ENCODE data around the gene PISD. TPM values are rescaled to one million over a fixed set of nuclear protein-coding genes. Genes with fewer than 3 reads are reported as not detected.
"Not testable (repeated sequence)": the region's sequence is repeated elsewhere in the genome, so short reads cannot be mapped to it uniquely, and the experiment has no call there.

The PISD gene
- total RNA-seq, 2 experiments from 2014 or later = 45.6 to 45.7 TPM

GRCh38 chr22:31680861-31681341 is 18.9 kb upstream of the PISD start:
- intact Hi-C loops (cut with micrococcal nuclease) = no loop called here
- Mint-ChIP-seq H3K27me3 (ENCODE audit: low read depth) (no peaks in the 10 kb centered on the region), H3K9me3 (no peaks in the 10 kb centered on the region), H3K27ac (no peak overlapping the region), H3K4me3 (no peak overlapping the region), H3K4me1 (ENCODE audit: low read depth) (peaks cover 10% of the 10 kb centered on the region), H3K36me3 (ENCODE audit: low read depth) (peaks cover 13% of the 10 kb centered on the region)
- no peak for DNase-seq
- CTCF ChIA-PET = interaction anchor here (1.6 to 2.1 kb wide), 2 partner anchors 15 to 290 kb away, joined by 4 to 7 read pairs; no protein-coding TSS in a partner anchor

- H3K36me3 Mint-ChIP-seq (ENCODE audit: low read depth) = no peaks in the 10 kb centered on the region
- H3K27ac Mint-ChIP-seq = no peak overlapping the region
- no peak for DNase-seq
- H3K4me1 Mint-ChIP-seq (ENCODE audit: low read depth) = peaks cover 10% of the 10 kb centered on the region
- no peak overlapping the region for H3K4me3 Mint-ChIP-seq
- intact Hi-C loops (cut with micrococcal nuclease) = no loop called here
- no peaks in the 10 kb centered on the region for H3K9me3 Mint-ChIP-seq
- no peaks in the 10 kb centered on the region for H3K27me3 Mint-ChIP-seq (ENCODE audit: low read depth)
- CTCF ChIA-PET = interaction anchor here (0.6 to 2.1 kb wide), 2 partner anchors 13 to 292 kb away, joined by 4 to 7 read pairs; no protein-coding TSS in a partner anchor
These were observed 16.7 kb upstream of the PISD start for GRCh38 chr22:31678748-31679147.

- peaks cover 10% of the 10 kb centered on the region for H3K4me1 Mint-ChIP-seq (ENCODE audit: low read depth)
- peak overlapping the region; percentile 82 for H3K27ac Mint-ChIP-seq
- peak; percentile 95 for DNase-seq
- no peaks in the 10 kb centered on the region for H3K36me3 Mint-ChIP-seq (ENCODE audit: low read depth)
- no peaks in the 10 kb centered on the region for H3K27me3 Mint-ChIP-seq (ENCODE audit: low read depth)
- intact Hi-C loops (cut with micrococcal nuclease) = loop anchor here (2.0 kb wide), 1 partner anchor 14 kb away; the partner anchor contains the start of gene PISD
- no peaks in the 10 kb centered on the region for H3K9me3 Mint-ChIP-seq
- CTCF ChIA-PET = interaction anchor here (0.5 to 4.1 kb wide), 7 partner anchors 9 to 300 kb away, joined by 3 to 30 read pairs (median 5); no protein-coding TSS in a partner anchor
- peak overlapping the region; percentile 85 for H3K4me3 Mint-ChIP-seq
These were observed 14.7 kb upstream of the PISD start for GRCh38 chr22:31676700-31677099.

GRCh38 chr22:31674219-31674618 is 12.2 kb upstream of the PISD start:
- peaks cover 10% of the 10 kb centered on the region for H3K4me1 Mint-ChIP-seq (ENCODE audit: low read depth)
- H3K36me3 Mint-ChIP-seq (ENCODE audit: low read depth); H3K4me3 Mint-ChIP-seq; H3K27ac Mint-ChIP-seq; intact Hi-C loops (cut with micrococcal nuclease); H3K27me3 Mint-ChIP-seq (ENCODE audit: low read depth); H3K9me3 Mint-ChIP-seq; DNase-seq: not testable (repeated sequence)
- CTCF ChIA-PET = interaction anchor here (0.6 to 4.1 kb wide), 3 partner anchors 9 to 296 kb away, joined by 3 to 30 read pairs (median 3); no protein-coding TSS in a partner anchor

- intact Hi-C loops (cut with micrococcal nuclease) = loop anchor here (1.0 to 10.0 kb wide), 2 partner anchors 80 to 806 kb away; partner anchors contain the start of gene FBXO7
- H3K27me3 Mint-ChIP-seq (ENCODE audit: low read depth); DNase-seq; H3K4me3 Mint-ChIP-seq; H3K4me1 Mint-ChIP-seq (ENCODE audit: low read depth); H3K9me3 Mint-ChIP-seq; H3K36me3 Mint-ChIP-seq (ENCODE audit: low read depth); H3K27ac Mint-ChIP-seq: not testable (repeated sequence)
- CTCF ChIA-PET = interaction anchor here (0.6 to 1.6 kb wide), 7 partner anchors 8 to 391 kb away, joined by 3 to 6 read pairs (median 4); no protein-coding TSS in a partner anchor
These were observed 6.8 kb upstream of the PISD start for GRCh38 chr22:31668849-31669248.

GRCh38 chr22:31662668-31663037 is 638 bp upstream of the PISD start:
- intact Hi-C loops (cut with micrococcal nuclease) = loop anchor here (1.0 to 10.0 kb wide), 8 partner anchors 14 to 812 kb away; partner anchors contain the start of genes FBXO7, RTCB and YWHAH
- Mint-ChIP-seq H3K36me3 (ENCODE audit: low read depth) (peaks cover 6% of the 10 kb centered on the region), H3K27me3 (ENCODE audit: low read depth) (no peaks in the 10 kb centered on the region), H3K9me3 (no peaks in the 10 kb centered on the region), H3K27ac (peak overlapping the region; percentile 84), H3K4me1 (ENCODE audit: low read depth) (peaks cover 38% of the 10 kb centered on the region), H3K4me3 (peak overlapping the region; percentile 91)
- CTCF ChIA-PET = interaction anchor here (0.7 to 2.6 kb wide), 2 partner anchors 308 to 318 kb away, joined by 3 to 17 read pairs; no protein-coding TSS in a partner anchor
- DNase-seq = no peak

GRCh38 chr22:31660860-31661341 is 1.1 kb downstream of the PISD start:
- intact Hi-C loops (cut with micrococcal nuclease) = loop anchor here (1.0 to 10.0 kb wide), 3 partner anchors 8 to 814 kb away; partner anchors contain the start of genes FBXO7 and RTCB
- peak; percentile 72 for DNase-seq
- H3K36me3 Mint-ChIP-seq (ENCODE audit: low read depth); H3K27me3 Mint-ChIP-seq (ENCODE audit: low read depth); H3K9me3 Mint-ChIP-seq: not testable (repeated sequence)
- Mint-ChIP-seq H3K4me1 (ENCODE audit: low read depth) (peaks cover 38% of the 10 kb centered on the region), H3K4me3 (peak overlapping the region; percentile 91), H3K27ac (peak overlapping the region; percentile 84)
- CTCF ChIA-PET = interaction anchor here (0.6 to 2.6 kb wide), 3 partner anchors 31 to 310 kb away, joined by 4 to 17 read pairs (median 6); no protein-coding TSS in a partner anchor

GRCh38 chr22:31659246-31659645 is 2.8 kb downstream of the PISD start:
- Mint-ChIP-seq H3K27me3 (ENCODE audit: low read depth) (no peaks in the 10 kb centered on the region), H3K9me3 (no peaks in the 10 kb centered on the region), H3K27ac (no peak overlapping the region), H3K36me3 (ENCODE audit: low read depth) (peaks cover 9% of the 10 kb centered on the region), H3K4me3 (no peak overlapping the region), H3K4me1 (ENCODE audit: low read depth) (peaks cover 41% of the 10 kb centered on the region)
- intact Hi-C loops (cut with micrococcal nuclease) = no loop called here
- CTCF ChIA-PET = interaction anchor here (0.6 to 1.1 kb wide), 3 partner anchors 9 to 180 kb away, joined by 3 to 4 read pairs (median 4); no protein-coding TSS in a partner anchor
- DNase-seq = no peak

GRCh38 chr22:31654408-31654807 is 7.6 kb downstream of the PISD start:
- H3K27me3 Mint-ChIP-seq (ENCODE audit: low read depth) = no peaks in the 10 kb centered on the region
- H3K4me3 Mint-ChIP-seq = no peak overlapping the region
- CTCF ChIA-PET = interaction anchor here (0.9 to 1.3 kb wide), 3 partner anchors 12 to 20 kb away, joined by 3 to 4 read pairs (median 3); no protein-coding TSS in a partner anchor
- H3K9me3 Mint-ChIP-seq = no peaks in the 10 kb centered on the region
- peaks cover 9% of the 10 kb centered on the region for H3K36me3 Mint-ChIP-seq (ENCODE audit: low read depth)
- no peak for DNase-seq
- H3K4me1 Mint-ChIP-seq (ENCODE audit: low read depth) = peaks cover 55% of the 10 kb centered on the region
- intact Hi-C loops (cut with micrococcal nuclease) = no loop called here
- no peak overlapping the region for H3K27ac Mint-ChIP-seq

- CTCF ChIA-PET = interaction anchor here (0.9 to 1.3 kb wide), 3 partner anchors 12 to 20 kb away, joined by 3 to 4 read pairs (median 3); no protein-coding TSS in a partner anchor
- no peaks in the 10 kb centered on the region for H3K9me3 Mint-ChIP-seq
These were observed 8.1 kb downstream of the PISD start for GRCh38 chr22:31653944-31654343.

GRCh38 chr22:31652911-31653684 is 8.9 kb downstream of the PISD start:
- Mint-ChIP-seq H3K9me3 (no peaks in the 10 kb centered on the region), H3K27me3 (ENCODE audit: low read depth) (no peaks in the 10 kb centered on the region), H3K4me1 (ENCODE audit: low read depth) (peaks cover 47% of the 10 kb centered on the region), H3K27ac (no peak overlapping the region), H3K4me3 (no peak overlapping the region), H3K36me3 (ENCODE audit: low read depth) (peaks cover 11% of the 10 kb centered on the region)
- DNase-seq = no peak
- CTCF ChIA-PET = interaction anchor here (1.0 to 1.3 kb wide), 3 partner anchors 13 to 19 kb away, joined by 3 read pairs; no protein-coding TSS in a partner anchor
- intact Hi-C loops (cut with micrococcal nuclease) = loop anchor here (1.0 kb wide), 1 partner anchor 8 kb away; no protein-coding TSS in a partner anchor

More at GRCh38 chr22:31653944-31654343, 8.1 kb downstream of the PISD start:
- H3K4me3 Mint-ChIP-seq = no peak overlapping the region
- peaks cover 10% of the 10 kb centered on the region for H3K36me3 Mint-ChIP-seq (ENCODE audit: low read depth)
- no peak overlapping the region for H3K27ac Mint-ChIP-seq
- H3K27me3 Mint-ChIP-seq (ENCODE audit: low read depth) = no peaks in the 10 kb centered on the region
- no peak for DNase-seq
- peaks cover 51% of the 10 kb centered on the region for H3K4me1 Mint-ChIP-seq (ENCODE audit: low read depth)
- intact Hi-C loops (cut with micrococcal nuclease) = loop anchor here (1.0 kb wide), 1 partner anchor 7 kb away; no protein-coding TSS in a partner anchor

- no peak overlapping the region for H3K4me3 Mint-ChIP-seq
- CTCF ChIA-PET = interaction anchor here (0.6 to 1.0 kb wide), 2 partner anchors 14 to 544 kb away, joined by 3 read pairs; no protein-coding TSS in a partner anchor
- H3K27ac Mint-ChIP-seq = no peak overlapping the region
- no peaks in the 10 kb centered on the region for H3K27me3 Mint-ChIP-seq (ENCODE audit: low read depth)
- DNase-seq = no peak
- peaks cover 18% of the 10 kb centered on the region for H3K36me3 Mint-ChIP-seq (ENCODE audit: low read depth)
- intact Hi-C loops (cut with micrococcal nuclease) = no loop called here
- H3K9me3 Mint-ChIP-seq = no peaks in the 10 kb centered on the region
- H3K4me1 Mint-ChIP-seq (ENCODE audit: low read depth) = peaks cover 53% of the 10 kb centered on the region
These were observed 9.9 kb downstream of the PISD start for GRCh38 chr22:31652088-31652487.
